H7 (cell line): ENCODE data around the gene NDUFS4. TPM values are rescaled to one million over a fixed set of nuclear protein-coding genes. Genes with fewer than 3 reads are reported as not detected.
A peak's percentile ranks its signal among the peaks of the same experiment; 100 is the strongest.

Source experiments
- DNase-seq: peaks from one replicate; pipeline ENCODE4 v3.0.0; 2012
- H3K27me3 ChIP-seq: 2 replicates; pipeline ENCODE4 v1.6.0; 2011; ENCODE audit warnings: mild to moderate bottlenecking, low read length; ENCODE audit not compliant: control insufficient read depth, insufficient read depth
- H3K36me3 ChIP-seq: replicated peaks from 2 replicates; pipeline ENCODE4 v1.5.1; 2011; ENCODE audit warnings: low read length; ENCODE audit not compliant: control insufficient read depth, insufficient read depth
- H3K4me3 ChIP-seq: 2 replicates; pipeline ENCODE4 v1.5.1; 2011; ENCODE audit warnings: low read depth, mild to moderate bottlenecking, control low read depth, low read length, moderate library complexity; ENCODE audit not compliant: insufficient read depth
- total RNA-seq: library from RNA; depleted of rRNA; stranded (reverse); fragments of >200 nt; shearing (Covaris generic); gene quantifications from 2 replicates; pipeline ENCODE4 v1.2.3, GENCODE V29; 2014

Gene NDUFS4
- total RNA-seq, 1 experiment from 2014 or later = 106 TPM

- Histone ChIP-seq H3K36me3 (no peaks in the 10 kb centered on the region), H3K27me3 (no peaks in the 10 kb centered on the region), H3K4me3 (no peak overlapping the region)
- DNase-seq = no peak
Observed at GRCh38 chr5:53556001-53556400, 4.4 kb upstream of the NDUFS4 start.

- H3K27me3 ChIP-seq = no peaks in the 10 kb centered on the region
- H3K4me3 ChIP-seq = no peak overlapping the region
- no peaks in the 10 kb centered on the region for H3K36me3 ChIP-seq
- DNase-seq = no peak
Observed at GRCh38 chr5:53557386-53557785, 3.1 kb upstream of the NDUFS4 start.

- no peak overlapping the region for H3K4me3 ChIP-seq
- no peaks in the 10 kb centered on the region for H3K36me3 ChIP-seq
- DNase-seq = no peak
- H3K27me3 ChIP-seq = no peaks in the 10 kb centered on the region
Observed at GRCh38 chr5:53558966-53559365, 1.5 kb upstream of the NDUFS4 start.

- no peaks in the 10 kb centered on the region for H3K36me3 ChIP-seq
- H3K27me3 ChIP-seq = no peaks in the 10 kb centered on the region
- H3K4me3 ChIP-seq = peak overlapping the region; percentile 81
- no peak for DNase-seq
Observed at GRCh38 chr5:53560028-53560427, 411 bp upstream of the NDUFS4 start.

GRCh38 chr5:53568401-53568800 is 8.0 kb downstream of the NDUFS4 start:
- no peak for DNase-seq
- H3K27me3 ChIP-seq = no peaks in the 10 kb centered on the region
- H3K36me3 ChIP-seq = no peaks in the 10 kb centered on the region
- no peak overlapping the region for H3K4me3 ChIP-seq

GRCh38 chr5:53568871-53569270 is 8.4 kb downstream of the NDUFS4 start:
- no peak for DNase-seq
- Histone ChIP-seq H3K4me3 (no peak overlapping the region), H3K36me3 (no peaks in the 10 kb centered on the region), H3K27me3 (no peaks in the 10 kb centered on the region)

GRCh38 chr5:53569453-53569852 is 9.0 kb downstream of the NDUFS4 start:
- H3K27me3 ChIP-seq = no peaks in the 10 kb centered on the region
- H3K4me3 ChIP-seq = no peak overlapping the region
- no peaks in the 10 kb centered on the region for H3K36me3 ChIP-seq
- no peak for DNase-seq

GRCh38 chr5:53571403-53571802 is 11.0 kb downstream of the NDUFS4 start:
- no peak for DNase-seq
- Histone ChIP-seq H3K36me3 (no peaks in the 10 kb centered on the region), H3K27me3 (no peaks in the 10 kb centered on the region), H3K4me3 (no peak overlapping the region)

GRCh38 chr5:53575101-53575500 is 14.7 kb downstream of the NDUFS4 start:
- no peaks in the 10 kb centered on the region for H3K36me3 ChIP-seq
- H3K27me3 ChIP-seq = no peaks in the 10 kb centered on the region
- no peak overlapping the region for H3K4me3 ChIP-seq
- no peak for DNase-seq

- Histone ChIP-seq H3K27me3 (no peaks in the 10 kb centered on the region), H3K36me3 (no peaks in the 10 kb centered on the region), H3K4me3 (no peak overlapping the region)
- no peak for DNase-seq
Observed at GRCh38 chr5:53575831-53576230, 15.4 kb downstream of the NDUFS4 start.

- no peak overlapping the region for H3K4me3 ChIP-seq
- DNase-seq = no peak
- H3K36me3 ChIP-seq = no peaks in the 10 kb centered on the region
- no peaks in the 10 kb centered on the region for H3K27me3 ChIP-seq
Observed at GRCh38 chr5:53576674-53577073, 16.2 kb downstream of the NDUFS4 start.

GRCh38 chr5:53578854-53579253 is 18.4 kb downstream of the NDUFS4 start:
- H3K4me3 ChIP-seq = no peak overlapping the region
- no peak for DNase-seq
- no peaks in the 10 kb centered on the region for H3K27me3 ChIP-seq
- H3K36me3 ChIP-seq = no peaks in the 10 kb centered on the region

- DNase-seq = no peak
- no peaks in the 10 kb centered on the region for H3K27me3 ChIP-seq
- H3K4me3 ChIP-seq = no peak overlapping the region
- H3K36me3 ChIP-seq = no peaks in the 10 kb centered on the region
Observed at GRCh38 chr5:53580547-53580946, 20.1 kb downstream of the NDUFS4 start.

- DNase-seq = no peak
- H3K4me3 ChIP-seq = no peak overlapping the region
- no peaks in the 10 kb centered on the region for H3K36me3 ChIP-seq
- no peaks in the 10 kb centered on the region for H3K27me3 ChIP-seq
Observed at GRCh38 chr5:53582225-53582624, 21.8 kb downstream of the NDUFS4 start.

- H3K27me3 ChIP-seq = no peaks in the 10 kb centered on the region
- DNase-seq = no peak
- H3K36me3 ChIP-seq = no peaks in the 10 kb centered on the region
- H3K4me3 ChIP-seq = no peak overlapping the region
Observed at GRCh38 chr5:53590759-53591158, 30.3 kb downstream of the NDUFS4 start.

- no peak for DNase-seq
- no peak overlapping the region for H3K4me3 ChIP-seq
- H3K27me3 ChIP-seq = no peaks in the 10 kb centered on the region
- no peaks in the 10 kb centered on the region for H3K36me3 ChIP-seq
Observed at GRCh38 chr5:53594419-53594818, 34.0 kb downstream of the NDUFS4 start.
